ENCODE data around the gene RDH14.

- no peak for TF ChIP-seq REST (IDR thresholded peaks at IDR 0.05; ENCODE audit: insufficient read depth in 1 of 2, low read depth in 2 of 2, low read length in 1 of 2)
- no peak for TF ChIP-seq CTCF (IDR thresholded peaks at IDR 0.05)
- no peak for TF ChIP-seq POLR2AphosphoS5 (IDR thresholded peaks at IDR 0.05; ENCODE audit: low read depth, low read length)
- TF ChIP-seq TCF7L2 (IDR thresholded peaks at IDR 0.05; ENCODE audit: low read depth, low read length): no peak
- TF ChIP-seq SIN3A (IDR thresholded peaks at IDR 0.05; ENCODE audit: borderline replicate concordance, insufficient read depth, low read depth, low read length): no peak
Measured at GRCh38 chr2:18527822-18528221, 32.6 kb downstream of the RDH14 start.
